ENCODE results near the gene BYSL.

BYSL gene

DNA sequence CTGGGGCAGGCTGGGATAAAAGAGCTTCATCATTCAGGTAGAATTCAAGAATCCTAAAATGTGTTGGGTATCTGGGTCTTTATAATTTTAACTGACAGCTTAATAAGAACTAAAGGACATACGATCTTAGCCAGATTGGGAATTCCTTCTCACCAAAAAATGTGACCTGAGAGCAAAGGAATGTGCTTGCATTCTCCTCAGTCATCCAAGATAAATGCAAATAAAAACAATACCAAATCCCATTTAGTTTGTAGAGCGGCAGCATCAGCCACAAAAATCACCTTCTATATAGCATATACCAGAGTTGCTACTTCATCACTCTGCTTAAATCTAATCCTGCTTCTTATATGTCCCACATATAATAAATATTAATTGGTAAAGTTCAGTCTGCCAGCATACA is 43.1 kb upstream of the BYSL start:
- no peaks in the 10 kb centered on the region for H3K4me1 Mint-ChIP-seq
- no peak overlapping the region for H3K4me3 Mint-ChIP-seq
- H3K27ac Mint-ChIP-seq = no peak overlapping the region
- H3K9me3 Mint-ChIP-seq = no peaks in the 10 kb centered on the region
- H3K36me3 Mint-ChIP-seq (ENCODE audit: low read depth) = peaks cover 3% of the 10 kb centered on the region
- no peak for TF ChIP-seq CTCF (IDR thresholded peaks at IDR 0.05; ENCODE audit: unreplicated experiment in 3 of 3)
- H3K27me3 Mint-ChIP-seq (ENCODE audit: low read depth) = no peaks in the 10 kb centered on the region

DNA sequence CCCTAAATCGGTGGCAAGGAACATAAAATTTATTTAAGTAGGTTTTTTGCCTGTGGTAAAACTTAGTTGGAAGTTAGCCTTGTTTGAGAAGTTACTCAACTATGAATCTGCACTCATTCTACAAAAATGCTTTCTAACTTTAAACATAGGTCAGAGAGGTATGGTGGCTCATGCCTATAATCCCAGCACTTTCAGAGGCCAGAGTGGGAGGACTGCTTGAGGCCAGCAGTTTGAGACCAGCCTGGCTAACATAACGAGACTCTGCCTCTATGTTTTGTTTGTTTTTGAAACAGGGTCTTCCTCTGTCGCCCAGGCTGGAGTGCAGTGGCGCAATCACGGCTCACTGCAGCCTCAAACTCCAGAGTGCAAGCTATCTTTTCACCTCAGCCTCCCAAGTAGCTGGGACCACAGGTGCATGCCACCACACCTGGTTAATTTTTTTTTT is 42.3 kb upstream of the BYSL start:
- Mint-ChIP-seq H3K9me3 (no peaks in the 10 kb centered on the region), H3K4me3 (no peak overlapping the region), H3K27me3 (ENCODE audit: low read depth) (no peaks in the 10 kb centered on the region), H3K36me3 (ENCODE audit: low read depth) (peaks cover 3% of the 10 kb centered on the region), H3K4me1 (no peaks in the 10 kb centered on the region), H3K27ac (no peak overlapping the region)
- no peak for TF ChIP-seq CTCF (IDR thresholded peaks at IDR 0.05; ENCODE audit: unreplicated experiment in 3 of 3)

- Mint-ChIP-seq H3K4me1 (no peaks in the 10 kb centered on the region), H3K4me3 (no peak overlapping the region), H3K27ac (no peak overlapping the region), H3K9me3 (no peaks in the 10 kb centered on the region), H3K27me3 (ENCODE audit: low read depth) (no peaks in the 10 kb centered on the region), H3K36me3 (ENCODE audit: low read depth) (peaks cover 3% of the 10 kb centered on the region)
- no peak for TF ChIP-seq CTCF (IDR thresholded peaks at IDR 0.05; ENCODE audit: unreplicated experiment in 3 of 3)
These were observed 39.8 kb upstream of the BYSL start for GRCh38 chr6:41881506-41881905.

- Mint-ChIP-seq H3K27ac (no peak overlapping the region), H3K27me3 (ENCODE audit: low read depth) (no peaks in the 10 kb centered on the region), H3K4me3 (no peak overlapping the region), H3K36me3 (ENCODE audit: low read depth) (no peaks in the 10 kb centered on the region), H3K4me1 (no peaks in the 10 kb centered on the region), H3K9me3 (no peaks in the 10 kb centered on the region)
- TF ChIP-seq CTCF (IDR thresholded peaks at IDR 0.05; ENCODE audit: unreplicated experiment in 3 of 3) = no peak
These were observed 36.3 kb upstream of the BYSL start for GRCh38 chr6:41884957-41885356.

DNA sequence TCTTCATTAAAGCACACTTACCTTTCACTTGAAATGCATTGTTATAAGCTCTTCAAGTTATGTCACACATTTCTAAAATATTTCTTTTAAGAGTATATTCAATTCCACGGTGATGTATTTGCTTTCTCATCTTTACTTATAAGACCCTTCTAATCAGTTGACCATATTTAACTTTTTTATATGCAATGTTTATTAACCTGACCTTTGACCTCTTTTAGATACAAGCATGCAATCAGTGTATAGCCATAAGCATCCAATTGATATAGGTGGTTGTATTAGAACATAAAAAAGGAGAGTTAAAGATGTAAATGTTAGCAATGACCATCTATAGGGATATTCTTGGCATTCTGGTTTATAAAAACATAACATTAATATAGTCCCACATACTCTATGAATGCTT is 35.4 kb upstream of the BYSL start:
- Mint-ChIP-seq H3K4me3 (no peak overlapping the region), H3K36me3 (ENCODE audit: low read depth) (no peaks in the 10 kb centered on the region), H3K27ac (no peak overlapping the region), H3K4me1 (no peaks in the 10 kb centered on the region), H3K27me3 (ENCODE audit: low read depth) (no peaks in the 10 kb centered on the region), H3K9me3 (no peaks in the 10 kb centered on the region)
- TF ChIP-seq CTCF (IDR thresholded peaks at IDR 0.05; ENCODE audit: unreplicated experiment in 3 of 3) = no peak

DNA sequence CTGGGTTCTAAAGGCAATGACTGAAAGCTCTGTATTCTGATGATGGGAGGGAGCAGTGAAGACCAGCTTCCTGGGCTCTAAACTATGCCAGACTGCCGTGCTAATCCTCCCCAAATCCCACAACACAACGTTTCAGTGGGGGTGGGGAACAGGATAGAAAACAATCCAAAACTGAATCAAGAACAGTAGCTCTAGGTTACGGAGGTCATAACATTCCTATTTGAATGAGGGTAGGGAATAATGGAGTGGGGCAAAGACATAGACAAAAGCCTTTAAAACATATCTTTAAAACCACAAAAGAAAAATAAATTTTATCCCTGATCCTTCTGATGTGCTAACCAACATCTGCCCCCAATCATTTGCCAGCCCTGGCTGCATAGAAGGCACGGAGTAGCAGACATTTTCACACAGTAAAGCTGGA is 34.0 kb upstream of the BYSL start:
- no peak overlapping the region for H3K4me3 Mint-ChIP-seq

More for the DNA sequence above, 34.0 kb upstream of the BYSL start:
- TF ChIP-seq CTCF (IDR thresholded peaks at IDR 0.05; ENCODE audit: unreplicated experiment in 3 of 3) = no peak
- H3K27ac Mint-ChIP-seq = no peak overlapping the region
- H3K9me3 Mint-ChIP-seq = no peaks in the 10 kb centered on the region
- H3K36me3 Mint-ChIP-seq (ENCODE audit: low read depth) = no peaks in the 10 kb centered on the region
- no peaks in the 10 kb centered on the region for H3K27me3 Mint-ChIP-seq (ENCODE audit: low read depth)
- H3K4me1 Mint-ChIP-seq = no peaks in the 10 kb centered on the region

Data from nephron (organoid).